HepG2 (cell line): ENCODE measurements around the gene NUP155. TPM values are rescaled to one million over a fixed set of nuclear protein-coding genes. Genes with fewer than 3 reads are reported as not detected.

Experiments used
- AGO2 ChIP-seq: fragments of 200-400 bp; formaldehyde crosslinking; optimal IDR thresholded peaks from 2 replicates; pipeline ENCODE3; 2017; ENCODE audit warnings: mild to moderate bottlenecking, low read depth, low read length, moderate library complexity
- CSRNP1 ChIP-seq: sonication (generic); formaldehyde crosslinking; IDR thresholded peaks from 2 replicates; pipeline ENCODE4 v1.8.1; 2023; ENCODE audit warnings: mild to moderate bottlenecking, missing genetic modification reagents
- KLF12 ChIP-seq: sonication (generic); formaldehyde crosslinking; IDR thresholded peaks from 2 replicates; pipeline ENCODE4 v1.4.0; 2020; ENCODE audit warnings: missing genetic modification reagents, borderline replicate concordance
- SP4 ChIP-seq: sonication (generic); formaldehyde crosslinking; IDR thresholded peaks from 2 replicates; pipeline ENCODE4 v1.8.1; 2023; ENCODE audit warnings: mild to moderate bottlenecking, missing genetic modification reagents
- XRCC5 ChIP-seq: fragments of 200-400 bp; formaldehyde crosslinking; optimal IDR thresholded peaks from 2 replicates; pipeline ENCODE3; 2017; ENCODE audit warnings: mild to moderate bottlenecking, low read length
- ZBTB10 ChIP-seq: sonication (generic); formaldehyde crosslinking; IDR thresholded peaks from 2 replicates; pipeline ENCODE4 v1.4.0; 2020; ENCODE audit warnings: missing genetic modification reagents, borderline replicate concordance
- ZNF776 ChIP-seq: sonication (generic); formaldehyde crosslinking; IDR thresholded peaks from 2 replicates; pipeline ENCODE4 v1.4.0; 2020; ENCODE audit warnings: mild to moderate bottlenecking, missing genetic modification reagents
- ZNF781 ChIP-seq: sonication (generic); formaldehyde crosslinking; IDR thresholded peaks from 2 replicates; pipeline ENCODE4 v1.5.1; 2020; ENCODE audit warnings: borderline replicate concordance, mild to moderate bottlenecking, missing genetic modification reagents; ENCODE audit errors: not compliant biosample characterization
- ZSCAN31 ChIP-seq: sonication (generic); formaldehyde crosslinking; IDR thresholded peaks from 2 replicates; pipeline ENCODE4 v1.5.0; 2020; ENCODE audit warnings: low read depth, mild to moderate bottlenecking, missing genetic modification reagents
- ZXDC ChIP-seq: sonication (generic); formaldehyde crosslinking; IDR thresholded peaks from 2 replicates; pipeline ENCODE4 v1.5.0; 2020; ENCODE audit warnings: mild to moderate bottlenecking, missing genetic modification reagents
- polyA plus RNA-seq, 8 experiments: library from polyadenylated mRNA; depleted of rRNA in 3 of 8; stranded (reverse) in 7 of 8; unstranded in 1 of 8; fragments of >200 nt; fragmentation: Illumina TruSeq in 4 of 8; extraction: Trizol in 4 of 8; gene quantifications; 2 replicates each; pipeline versions ENCODE4 v1.2.1 to v1.2.3, GENCODE V29; 2011 to 2016; ENCODE audit warnings: low read depth in 4 of 8, missing spikeins in 1 of 8, mixed read lengths in 1 of 8; ENCODE audit not compliant: insufficient read depth in 1 of 8
- total RNA-seq, 5 experiments: library from RNA; depleted of rRNA; stranded (reverse); fragments of >200 nt; fragmentation: Illumina TruSeq; extraction: Trizol; gene quantifications; 2 replicates each; pipeline ENCODE4 v1.2.3, GENCODE V29; 2016; ENCODE audit warnings: low read depth in 1 of 5

Gene NUP155
- total and polyA plus RNA-seq, 2 of the 13 experiments (the other 11 are each of a cell fraction or from before 2014, with no cell fraction given) = 13.0 to 57.4 TPM

- peak; percentile 50 for TF ChIP-seq AGO2
- peak; percentile 70; the same call in 1 of the 2 replicates for TF ChIP-seq ZSCAN31
- TF ChIP-seq ZBTB10 (CRISPR knock-in tag) = peak; percentile 72
- TF ChIP-seq ZNF776 (CRISPR knock-in tag) = peak; percentile 69; the same call in 1 of the 2 replicates
- peak; percentile 66; the same call in 1 of the 2 replicates for TF ChIP-seq CSRNP1 (CRISPR knock-in tag)
- peak; percentile 79 for TF ChIP-seq SP4 (CRISPR knock-in tag)
- peak; percentile 41 for TF ChIP-seq XRCC5
- TF ChIP-seq ZNF781 (CRISPR knock-in tag) = no peak
- peak; percentile 24 for TF ChIP-seq KLF12
- TF ChIP-seq ZXDC (CRISPR knock-in tag) = 0 out of 2 replicates have a peak, but pooled peaks have one; percentile 55
Observed at GRCh38 chr5:37248970-37249814, 121.7 kb downstream of the NUP155 start, which contains the start of gene CPLANE1 (continued).
